Thoracic aorta (tissue), 2 donors: ENCODE data around the gene KCNQ4. TPM values are rescaled to one million over a fixed set of nuclear protein-coding genes. Genes with fewer than 3 reads are reported as not detected.

Experiments used
- ATAC-seq: fragments of 150-250 bp; one replicate; pipeline ENCODE4 v1.8.0; 2017; ENCODE audit warnings: low read depth; ENCODE audit not compliant: insufficient number of reproducible peaks, low FRiP score
- DNase-seq: peaks from one replicate; pipeline ENCODE4 v3.0.0-alpha.2; 2020; ENCODE audit warnings: low spot score
- H3K27ac ChIP-seq, 2 donors: fragments of 200-600 bp; sonication (generic); 1 replicate in 1 of 2; 2 replicates in 1 of 2; pipeline ENCODE4 v1.5.1; 2016; ENCODE audit warnings: mild to moderate bottlenecking in 2 of 2, moderate library complexity in 2 of 2
- H3K27me3 ChIP-seq: fragments of 200-600 bp; sonication (generic); replicated peaks from 2 replicates; pipeline ENCODE4 v1.6.0; 2016; ENCODE audit warnings: mild to moderate bottlenecking; ENCODE audit not compliant: insufficient read depth
- H3K36me3 ChIP-seq: fragments of 200-600 bp; sonication (generic); one replicate; pipeline ENCODE4 v1.5.1; 2016
- H3K4me1 ChIP-seq, 2 donors: fragments of 200-600 bp; sonication (generic); 1 replicate in 1 of 2; 2 replicates in 1 of 2; pipeline versions ENCODE4 v1.5.1 to v1.6.0; 2016; ENCODE audit warnings: low read depth in 2 of 2, mild to moderate bottlenecking in 1 of 2; ENCODE audit not compliant: control insufficient read depth in 1 of 2
- H3K4me3 ChIP-seq: fragments of 200-600 bp; sonication (generic); 2 replicates; pipeline ENCODE4 v1.5.1; 2016; ENCODE audit warnings: mild to moderate bottlenecking
- H3K9me3 ChIP-seq: fragments of 200-600 bp; sonication (generic); 2 replicates; pipeline ENCODE4 v1.5.1; 2016
- total RNA-seq, 2 donors: library from RNA; depleted of rRNA; stranded (reverse); fragments of >200 nt; gene quantifications; one replicate each; pipeline versions ENCODE4 v1.1.0 to v1.2.3, GENCODE V29; 2016
- TF ChIP-seq, protein P1 (sequence below): fragments of 200-600 bp; sonication (generic); IDR thresholded peaks from one replicate; pipeline ENCODE4 v1.5.1; 2019; ENCODE audit warnings: antibody characterized with exemption

Gene KCNQ4
- total RNA-seq, 2 donors from 2014 or later: 5.7 to 11.5 TPM

DNA sequence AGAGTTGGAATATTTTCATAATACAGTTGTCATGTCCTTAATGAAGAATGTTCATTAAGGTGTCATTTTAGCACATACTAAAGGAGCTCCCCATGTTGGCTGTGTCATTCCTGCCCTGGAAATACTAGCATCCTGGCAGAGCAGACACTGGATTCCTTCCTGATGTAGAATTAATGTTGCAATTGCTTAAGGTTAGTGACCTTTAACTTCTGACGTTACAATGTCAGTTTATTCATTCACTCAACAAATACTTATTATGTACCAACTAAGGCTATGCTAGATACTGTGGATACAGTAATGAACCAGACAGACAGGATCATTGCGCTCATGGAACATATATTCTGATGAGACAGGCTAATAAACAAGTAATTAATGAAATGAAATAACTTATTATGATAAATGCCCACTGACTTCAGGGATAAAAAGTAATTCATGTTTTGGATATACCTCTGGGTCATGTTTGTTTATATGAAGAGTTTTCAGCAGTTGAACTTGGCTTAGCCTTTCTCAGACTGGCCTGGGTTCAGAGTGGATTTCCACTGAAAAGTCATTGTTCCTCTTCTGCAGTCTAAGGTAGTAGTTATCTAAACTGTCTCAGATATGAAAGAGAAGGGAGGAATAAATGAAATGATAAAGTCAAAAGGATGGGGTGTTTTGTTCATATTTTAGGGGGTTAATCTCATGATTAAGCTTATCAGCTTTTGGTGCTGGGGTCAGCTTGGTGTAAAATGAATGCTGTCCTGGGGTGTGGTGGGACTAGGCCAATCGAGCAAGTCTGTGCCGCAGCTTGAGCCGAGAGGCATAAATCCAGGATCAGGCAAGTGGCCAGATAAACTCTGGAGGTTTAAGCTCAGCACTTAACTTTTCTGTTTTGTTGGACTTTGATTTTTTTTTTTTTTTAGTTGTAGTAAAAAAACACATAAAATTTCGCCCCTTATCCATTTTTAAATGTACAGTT is 43.3 kb upstream of the KCNQ4 start:
- Histone ChIP-seq H3K4me3 (no peak overlapping the region), H3K36me3 (no peaks in the 10 kb centered on the region), H3K27ac (peak overlapping the region in 1 of 2 donors; percentile 3), H3K4me1 (peaks cover 2 to 28% of the 10 kb centered on the region in 2 donors), H3K27me3 (no peaks in the 10 kb centered on the region), H3K9me3 (no peaks in the 10 kb centered on the region)
- no peak for DNase-seq
- TF ChIP-seq, protein P1, sequence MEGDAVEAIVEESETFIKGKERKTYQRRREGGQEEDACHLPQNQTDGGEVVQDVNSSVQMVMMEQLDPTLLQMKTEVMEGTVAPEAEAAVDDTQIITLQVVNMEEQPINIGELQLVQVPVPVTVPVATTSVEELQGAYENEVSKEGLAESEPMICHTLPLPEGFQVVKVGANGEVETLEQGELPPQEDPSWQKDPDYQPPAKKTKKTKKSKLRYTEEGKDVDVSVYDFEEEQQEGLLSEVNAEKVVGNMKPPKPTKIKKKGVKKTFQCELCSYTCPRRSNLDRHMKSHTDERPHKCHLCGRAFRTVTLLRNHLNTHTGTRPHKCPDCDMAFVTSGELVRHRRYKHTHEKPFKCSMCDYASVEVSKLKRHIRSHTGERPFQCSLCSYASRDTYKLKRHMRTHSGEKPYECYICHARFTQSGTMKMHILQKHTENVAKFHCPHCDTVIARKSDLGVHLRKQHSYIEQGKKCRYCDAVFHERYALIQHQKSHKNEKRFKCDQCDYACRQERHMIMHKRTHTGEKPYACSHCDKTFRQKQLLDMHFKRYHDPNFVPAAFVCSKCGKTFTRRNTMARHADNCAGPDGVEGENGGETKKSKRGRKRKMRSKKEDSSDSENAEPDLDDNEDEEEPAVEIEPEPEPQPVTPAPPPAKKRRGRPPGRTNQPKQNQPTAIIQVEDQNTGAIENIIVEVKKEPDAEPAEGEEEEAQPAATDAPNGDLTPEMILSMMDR: no peak
- ATAC-seq: no peak

DNA sequence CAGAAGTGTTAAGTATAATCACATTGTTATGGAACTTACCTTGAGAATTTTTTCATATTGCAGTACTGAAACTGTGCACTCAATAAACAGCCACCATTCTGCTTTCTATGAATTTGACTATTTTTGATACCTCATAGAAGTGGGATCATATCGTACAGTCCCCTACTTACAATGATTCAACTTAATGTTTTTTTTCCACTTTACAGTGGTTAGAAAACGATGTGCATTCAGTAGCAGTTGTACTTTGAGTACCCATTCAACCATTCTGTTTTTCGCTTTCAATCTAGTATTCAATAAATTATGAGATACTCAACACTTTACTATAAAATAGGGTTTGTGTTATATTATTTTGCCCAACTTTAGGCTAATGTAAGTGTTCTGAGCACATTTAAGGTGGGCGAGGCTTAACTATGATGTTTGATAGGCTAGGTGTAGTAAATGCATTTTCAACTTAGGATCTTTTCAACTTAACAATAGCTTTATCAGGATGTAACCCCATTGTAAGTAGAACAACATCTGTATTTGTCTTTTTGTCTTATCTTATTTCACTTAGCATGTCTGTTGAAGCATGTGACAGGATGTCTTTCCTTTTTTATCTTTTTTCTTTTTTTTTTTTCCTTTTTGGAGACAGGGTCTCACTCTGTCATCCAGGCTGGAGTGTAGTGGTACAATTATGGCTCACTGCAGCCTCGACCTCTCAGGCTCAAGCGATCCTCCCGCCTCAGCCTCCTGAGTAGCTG is 42.4 kb upstream of the KCNQ4 start:
- no peaks in the 10 kb centered on the region for H3K36me3 ChIP-seq
- H3K27ac ChIP-seq: no peak overlapping the region
- H3K9me3 ChIP-seq: no peaks in the 10 kb centered on the region
- H3K27me3 ChIP-seq: no peaks in the 10 kb centered on the region
- TF ChIP-seq, protein P1: no peak
- no peak overlapping the region for H3K4me3 ChIP-seq
- no peak for ATAC-seq
- no peak for DNase-seq
- H3K4me1 ChIP-seq: peaks cover 2 to 25% of the 10 kb centered on the region in 2 donors

DNA sequence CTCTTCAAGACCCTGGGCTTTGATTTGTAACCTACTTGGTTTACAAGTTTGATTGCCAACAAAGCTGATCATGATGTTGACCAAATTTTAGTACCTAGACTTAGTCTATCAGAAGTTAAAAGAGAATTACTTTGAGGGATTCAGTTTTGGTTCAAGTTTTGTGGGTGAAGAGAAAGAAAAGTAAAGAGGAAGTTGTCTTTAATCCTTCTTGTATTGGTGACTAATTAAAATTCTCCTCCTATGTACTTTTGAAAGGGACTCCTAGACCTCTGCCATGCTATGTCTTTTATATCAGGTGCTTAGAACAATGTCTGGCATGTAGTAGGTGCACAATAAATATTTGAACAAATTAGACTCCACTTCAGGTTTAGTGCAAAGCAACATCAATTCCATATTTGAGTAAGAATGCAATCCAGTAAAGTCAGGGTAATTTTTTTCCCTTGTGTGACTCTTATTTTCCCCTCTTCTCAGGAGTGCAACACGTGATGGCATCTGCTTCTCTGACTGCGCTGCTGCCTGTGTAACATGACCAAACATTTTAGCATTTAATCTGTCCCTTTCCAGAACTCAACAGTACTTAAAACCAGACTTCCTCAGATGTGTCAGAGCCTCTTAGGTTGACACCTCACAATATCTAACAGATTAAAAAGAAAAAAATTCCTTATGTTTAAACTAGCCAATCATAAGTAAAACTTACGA is 41.1 kb upstream of the KCNQ4 start:
- Histone ChIP-seq H3K36me3 (no peaks in the 10 kb centered on the region), H3K4me1 (peaks cover 2 to 17% of the 10 kb centered on the region in 2 donors), H3K9me3 (no peaks in the 10 kb centered on the region), H3K27me3 (no peaks in the 10 kb centered on the region), H3K4me3 (no peak overlapping the region), H3K27ac (peak overlapping the region in 1 of 2 donors; percentile 9)
- ATAC-seq (no peak), DNase-seq (no peak)
- TF ChIP-seq, protein P1: no peak

DNA sequence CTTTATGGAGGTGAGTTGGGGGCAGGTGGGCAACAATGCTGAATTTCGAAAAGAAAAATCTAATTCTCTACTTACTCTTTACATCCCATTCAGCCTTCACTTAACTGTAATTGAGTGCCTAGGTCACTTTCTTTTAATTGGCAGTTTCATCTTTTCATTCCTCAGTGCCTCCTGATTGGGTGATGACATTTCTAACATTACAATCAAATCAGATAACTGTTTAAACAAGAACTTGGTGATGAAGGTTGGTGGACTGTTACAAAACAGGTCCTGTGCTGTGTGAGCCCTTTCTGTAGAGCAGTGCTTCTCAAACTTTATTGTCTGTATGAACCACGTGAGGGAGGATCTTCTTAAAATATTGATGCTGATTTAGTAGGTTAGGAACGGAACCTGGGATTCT is 40.1 kb upstream of the KCNQ4 start:
- TF ChIP-seq, protein P1: no peak
- Histone ChIP-seq H3K27me3 (no peaks in the 10 kb centered on the region), H3K4me3 (no peak overlapping the region), H3K27ac (no peak overlapping the region), H3K36me3 (peaks cover 7% of the 10 kb centered on the region), H3K4me1 (peaks cover 2 to 17% of the 10 kb centered on the region in 2 donors), H3K9me3 (no peaks in the 10 kb centered on the region)
- ATAC-seq (no peak), DNase-seq (no peak)
